Measurements from ENCODE around the gene DMAC2L. TPM values are rescaled to one million over a fixed set of nuclear protein-coding genes. Genes with fewer than 3 reads are reported as not detected.
"Not testable (repeated sequence)": the region's sequence is repeated elsewhere in the genome, so short reads cannot be mapped to it uniquely, and the experiment has no call there.

The DMAC2L gene
- total RNA-seq, 1 donor from 2014 or later, result 13.5 TPM

DNA sequence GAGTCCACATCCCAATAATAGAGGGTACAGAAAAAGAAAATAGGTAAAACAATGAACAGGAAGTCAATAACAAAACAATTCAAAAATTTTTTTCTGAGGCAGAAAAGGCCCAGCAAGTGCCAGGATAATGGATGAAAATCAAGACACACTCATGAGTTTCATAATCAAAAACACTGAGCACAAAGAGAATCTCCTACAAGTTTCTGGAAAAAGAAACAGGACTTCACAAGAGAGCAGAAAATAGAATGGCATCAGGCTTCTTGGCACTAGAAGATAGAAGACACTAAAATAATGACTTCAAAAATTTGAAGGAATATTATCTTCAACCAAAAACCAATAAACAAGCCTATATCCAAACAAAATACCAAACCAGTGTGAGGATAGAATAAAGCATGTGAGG lies 36.8 kb downstream of the DMAC2L start:
- TF ChIP-seq, protein P1, sequence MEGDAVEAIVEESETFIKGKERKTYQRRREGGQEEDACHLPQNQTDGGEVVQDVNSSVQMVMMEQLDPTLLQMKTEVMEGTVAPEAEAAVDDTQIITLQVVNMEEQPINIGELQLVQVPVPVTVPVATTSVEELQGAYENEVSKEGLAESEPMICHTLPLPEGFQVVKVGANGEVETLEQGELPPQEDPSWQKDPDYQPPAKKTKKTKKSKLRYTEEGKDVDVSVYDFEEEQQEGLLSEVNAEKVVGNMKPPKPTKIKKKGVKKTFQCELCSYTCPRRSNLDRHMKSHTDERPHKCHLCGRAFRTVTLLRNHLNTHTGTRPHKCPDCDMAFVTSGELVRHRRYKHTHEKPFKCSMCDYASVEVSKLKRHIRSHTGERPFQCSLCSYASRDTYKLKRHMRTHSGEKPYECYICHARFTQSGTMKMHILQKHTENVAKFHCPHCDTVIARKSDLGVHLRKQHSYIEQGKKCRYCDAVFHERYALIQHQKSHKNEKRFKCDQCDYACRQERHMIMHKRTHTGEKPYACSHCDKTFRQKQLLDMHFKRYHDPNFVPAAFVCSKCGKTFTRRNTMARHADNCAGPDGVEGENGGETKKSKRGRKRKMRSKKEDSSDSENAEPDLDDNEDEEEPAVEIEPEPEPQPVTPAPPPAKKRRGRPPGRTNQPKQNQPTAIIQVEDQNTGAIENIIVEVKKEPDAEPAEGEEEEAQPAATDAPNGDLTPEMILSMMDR (IDR thresholded peaks at IDR 0.05), result no peak
- Histone ChIP-seq H3K9me3 (no peaks in the 10 kb centered on the region), H3K36me3 (no peaks in the 10 kb centered on the region), H3K4me1 (no peaks in the 10 kb centered on the region), H3K27ac (no peak overlapping the region), H3K4me3 (no peak overlapping the region), H3K27me3 (no peaks in the 10 kb centered on the region)
- intact Hi-C loops (cut with DNase I), result no loop called here
- DNase-seq (ENCODE audit: low spot score in 2 of 2), result no peak

DNA sequence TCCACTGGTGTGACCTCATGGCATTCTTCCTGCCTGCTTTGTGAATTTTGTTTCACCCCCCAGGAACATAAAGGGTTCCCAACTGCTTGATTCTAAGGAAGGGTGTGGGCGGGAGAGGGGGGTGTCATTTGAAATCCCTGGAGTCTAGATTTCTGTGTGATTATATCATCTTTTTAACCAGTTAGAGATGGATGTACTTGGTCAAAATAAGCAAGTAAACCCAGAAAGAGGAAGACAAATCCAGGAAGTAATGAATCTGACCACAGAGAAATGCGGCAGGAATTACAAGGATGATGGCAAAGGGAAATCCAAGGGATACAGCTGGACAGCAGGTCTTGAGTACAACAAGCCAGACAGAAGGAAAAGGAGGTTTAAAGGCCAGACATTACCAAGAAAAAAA lies 38.9 kb downstream of the DMAC2L start:
- Histone ChIP-seq H3K4me1 (no peaks in the 10 kb centered on the region), H3K27me3 (no peaks in the 10 kb centered on the region), H3K4me3 (no peak overlapping the region), H3K9me3 (no peaks in the 10 kb centered on the region), H3K27ac (no peak overlapping the region), H3K36me3 (no peaks in the 10 kb centered on the region)
- DNase-seq (ENCODE audit: low spot score in 2 of 2), result no peak
- intact Hi-C loops (cut with DNase I), result no loop called here
- TF ChIP-seq, protein P1 (IDR thresholded peaks at IDR 0.05), result no peak

DNA sequence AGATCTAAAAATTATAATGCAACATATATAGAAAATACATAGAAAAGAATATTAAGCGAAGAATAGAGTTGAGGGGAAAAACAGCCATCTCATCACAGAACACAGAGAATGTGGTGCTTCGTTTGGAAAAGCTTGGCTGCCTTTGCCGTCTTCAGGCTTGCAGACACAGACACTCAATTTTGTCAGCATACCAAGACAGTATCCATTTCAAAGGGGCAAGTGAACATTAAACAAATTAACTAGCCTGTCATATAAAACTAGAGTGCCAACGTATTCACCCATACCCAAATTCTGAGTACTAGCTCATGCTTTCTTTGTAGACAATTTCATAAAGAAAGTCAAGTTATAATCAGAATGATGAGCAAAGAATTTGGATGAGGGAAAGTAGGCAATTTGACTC lies 40.5 kb downstream of the DMAC2L start:
- H3K27ac ChIP-seq, result no peak overlapping the region
- no peak for DNase-seq (ENCODE audit: low spot score in 2 of 2)
- H3K4me3 ChIP-seq, result no peak overlapping the region
- intact Hi-C loops (cut with DNase I), result no loop called here
- H3K4me1 ChIP-seq, result no peaks in the 10 kb centered on the region
- no peaks in the 10 kb centered on the region for H3K36me3 ChIP-seq
- H3K9me3 ChIP-seq, result no peaks in the 10 kb centered on the region
- no peaks in the 10 kb centered on the region for H3K27me3 ChIP-seq
- TF ChIP-seq, protein P1 (IDR thresholded peaks at IDR 0.05), result no peak

DNA sequence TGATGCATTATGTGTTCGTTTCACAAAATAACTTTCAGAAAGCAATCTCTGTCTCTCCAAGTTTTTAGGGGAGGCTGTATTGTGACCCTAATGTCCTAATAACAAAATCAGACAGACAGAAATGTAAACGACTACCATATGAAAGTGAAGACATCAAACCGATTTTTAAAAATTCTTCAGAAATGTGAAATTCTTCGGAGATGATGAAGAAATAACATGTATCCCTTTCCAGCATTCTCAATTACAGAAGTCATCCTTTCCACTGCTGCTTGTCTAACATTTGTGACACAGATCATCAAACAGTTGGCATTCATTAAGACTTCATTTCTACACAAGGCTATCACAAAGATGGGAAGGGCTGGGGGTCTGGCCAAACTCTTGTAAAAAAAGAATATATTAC lies 41.0 kb downstream of the DMAC2L start:
- DNase-seq (ENCODE audit: low spot score in 2 of 2), result no peak
- Histone ChIP-seq H3K27me3 (no peaks in the 10 kb centered on the region), H3K36me3 (no peaks in the 10 kb centered on the region), H3K9me3 (no peaks in the 10 kb centered on the region), H3K27ac (no peak overlapping the region), H3K4me1 (no peaks in the 10 kb centered on the region), H3K4me3 (no peak overlapping the region)
- intact Hi-C loops (cut with DNase I), result no loop called here
- TF ChIP-seq, protein P1 (IDR thresholded peaks at IDR 0.05), result no peak

DNA sequence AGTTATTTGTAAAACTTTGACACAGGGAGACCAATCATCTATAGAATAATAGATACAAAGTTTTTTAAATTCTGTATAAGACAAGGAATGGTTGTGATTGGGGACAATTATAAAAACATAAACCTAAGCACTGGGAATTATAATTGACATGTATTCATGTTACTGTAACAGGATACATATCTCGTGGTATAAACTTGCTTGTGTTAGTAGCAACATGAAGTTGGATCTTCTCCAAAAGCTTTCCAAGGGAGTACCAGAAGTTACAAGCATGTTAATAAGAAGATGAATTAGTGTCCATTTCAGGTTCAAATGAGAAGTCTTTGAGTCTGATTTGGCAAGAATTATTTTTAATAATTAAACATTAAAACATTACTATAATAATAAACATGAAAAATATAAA lies 42.4 kb downstream of the DMAC2L start:
- no peak for DNase-seq (ENCODE audit: low spot score in 2 of 2)
- intact Hi-C loops (cut with DNase I), result no loop called here
- TF ChIP-seq, protein P1 (IDR thresholded peaks at IDR 0.05), result no peak
- no peak overlapping the region for H3K27ac ChIP-seq
- no peak overlapping the region for H3K4me3 ChIP-seq
- H3K27me3 ChIP-seq, result no peaks in the 10 kb centered on the region
- H3K36me3 ChIP-seq, result no peaks in the 10 kb centered on the region
- no peaks in the 10 kb centered on the region for H3K4me1 ChIP-seq
- no peaks in the 10 kb centered on the region for H3K9me3 ChIP-seq

DNA sequence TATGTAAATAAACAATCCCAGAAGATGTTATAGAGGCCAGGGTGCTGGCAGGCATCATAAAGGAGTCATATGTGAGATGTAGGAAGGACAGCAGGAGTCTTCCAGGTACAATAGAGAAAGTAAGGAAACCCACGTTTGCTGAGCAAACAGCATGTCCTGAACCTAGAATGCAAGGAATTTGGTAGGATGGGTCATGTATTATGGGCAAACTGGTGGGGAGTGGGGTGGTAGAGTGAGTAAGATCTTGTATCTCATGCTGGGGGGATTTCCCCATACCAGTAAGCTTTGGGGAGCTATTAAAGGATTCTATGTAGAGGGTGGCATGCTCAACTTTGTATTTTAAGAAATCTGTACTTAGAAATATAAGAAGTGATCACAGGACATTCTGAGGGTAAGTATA lies 43.6 kb downstream of the DMAC2L start:
- no peaks in the 10 kb centered on the region for H3K9me3 ChIP-seq
- no peaks in the 10 kb centered on the region for H3K27me3 ChIP-seq
- H3K4me1 ChIP-seq, result no peaks in the 10 kb centered on the region
- intact Hi-C loops (cut with DNase I), result no loop called here
- DNase-seq (ENCODE audit: low spot score in 2 of 2), result no peak
- no peak overlapping the region for H3K27ac ChIP-seq
- TF ChIP-seq, protein P1 (IDR thresholded peaks at IDR 0.05), result no peak
- H3K36me3 ChIP-seq, result no peaks in the 10 kb centered on the region
- H3K4me3 ChIP-seq, result no peak overlapping the region

DNA sequence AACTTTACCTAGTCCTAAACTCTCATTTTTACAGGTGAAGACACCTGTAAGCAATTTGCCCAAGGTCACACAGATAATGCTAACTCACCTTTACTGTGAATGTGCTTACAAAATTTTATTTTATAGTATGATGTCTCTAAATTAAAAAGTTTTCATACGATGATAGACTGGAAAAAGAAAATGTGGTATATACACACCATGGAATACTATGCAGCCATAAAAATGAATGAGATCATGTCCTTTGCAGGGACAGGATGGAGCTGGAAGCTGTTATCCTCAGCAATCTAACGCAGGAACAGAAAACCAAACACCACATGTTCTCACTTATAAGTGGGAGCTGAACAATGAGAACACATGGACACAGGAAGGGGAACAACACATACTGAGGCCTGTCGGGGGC lies 44.2 kb downstream of the DMAC2L start:
- DNase-seq (ENCODE audit: low spot score in 2 of 2); intact Hi-C loops (cut with DNase I); H3K27ac ChIP-seq; H3K4me3 ChIP-seq; H3K9me3 ChIP-seq; H3K4me1 ChIP-seq; H3K36me3 ChIP-seq; H3K27me3 ChIP-seq: not testable (repeated sequence)
